Calu3 (cell line): Measurements from ENCODE around the gene SESN1. TPM values are rescaled to one million over a fixed set of nuclear protein-coding genes. Genes with fewer than 3 reads are reported as not detected.
A peak's percentile ranks its signal among the peaks of the same experiment; 100 is the strongest.

ENCODE experiments used
- BruUV-seq: library from RNA; stranded (reverse); fragments of 400-500 nt; replicated peaks from 2 replicates; lab custom pipeline; 2021; lab: Mats Ljungman, UMichigan
- CTCF ChIA-PET: fragments of 300-600 bp; sonication (Branson Sonifier 250); formaldehyde crosslinking; loops from one replicate; lab custom pipeline; 2022; ENCODE audit warnings: antibody characterized with exemption; lab: Charles Lee
- DNase-seq: peaks from one replicate; pipeline ENCODE4 v3.0.0; 2022
- H3K27ac Mint-ChIP-seq: one replicate; pipeline ENCODE4 v1.8.0; 2022; ENCODE audit warnings: mixed read lengths; ENCODE audit not compliant: unreplicated experiment
- H3K27me3 Mint-ChIP-seq: one replicate; pipeline ENCODE4 v1.8.0; 2022; ENCODE audit warnings: mixed read lengths; ENCODE audit not compliant: unreplicated experiment
- H3K36me3 Mint-ChIP-seq: one replicate; pipeline ENCODE4 v1.8.0; 2022; ENCODE audit warnings: mild to moderate bottlenecking, moderate library complexity, mixed read lengths; ENCODE audit not compliant: insufficient read depth, unreplicated experiment
- H3K4me1 Mint-ChIP-seq: one replicate; pipeline ENCODE4 v1.8.0; 2022; ENCODE audit warnings: mild to moderate bottlenecking, low read depth, mixed read lengths; ENCODE audit not compliant: unreplicated experiment
- H3K4me3 Mint-ChIP-seq: one replicate; pipeline ENCODE4 v1.8.0; 2022; ENCODE audit warnings: mild to moderate bottlenecking, low read depth, moderate library complexity, mixed read lengths; ENCODE audit not compliant: unreplicated experiment
- H3K9me3 Mint-ChIP-seq: one replicate; pipeline ENCODE4 v1.8.0; 2022; ENCODE audit warnings: low read depth, mixed read lengths; ENCODE audit not compliant: unreplicated experiment
- intact Hi-C: fragments of 100-400 bp; cut with micrococcal nuclease; formaldehyde crosslinking; loops from one replicate; pipeline ENCODE4 v1.10.0; 2022; ENCODE audit not compliant: unreplicated experiment
- total RNA-seq: library from RNA; stranded (reverse); gene quantifications from 2 replicates; pipeline ENCODE4 v1.2.3, GENCODE V29; 2022
- TF ChIP-seq, protein P1 (sequence below): fragments of 200-600 bp; IDR thresholded peaks from one replicate; pipeline ENCODE4 v1.8.0; 2022; ENCODE audit warnings: antibody characterized with exemption; ENCODE audit not compliant: unreplicated experiment

Gene SESN1
- total RNA-seq, 1 experiment from 2014 or later = 5.9 TPM

- Mint-ChIP-seq H3K9me3 (no peaks in the 10 kb centered on the region), H3K4me3 (no peak overlapping the region), H3K27me3 (no peaks in the 10 kb centered on the region), H3K4me1 (peaks cover 17% of the 10 kb centered on the region), H3K27ac (no peak overlapping the region), H3K36me3 (peaks cover 26% of the 10 kb centered on the region)
- TF ChIP-seq, protein P1, sequence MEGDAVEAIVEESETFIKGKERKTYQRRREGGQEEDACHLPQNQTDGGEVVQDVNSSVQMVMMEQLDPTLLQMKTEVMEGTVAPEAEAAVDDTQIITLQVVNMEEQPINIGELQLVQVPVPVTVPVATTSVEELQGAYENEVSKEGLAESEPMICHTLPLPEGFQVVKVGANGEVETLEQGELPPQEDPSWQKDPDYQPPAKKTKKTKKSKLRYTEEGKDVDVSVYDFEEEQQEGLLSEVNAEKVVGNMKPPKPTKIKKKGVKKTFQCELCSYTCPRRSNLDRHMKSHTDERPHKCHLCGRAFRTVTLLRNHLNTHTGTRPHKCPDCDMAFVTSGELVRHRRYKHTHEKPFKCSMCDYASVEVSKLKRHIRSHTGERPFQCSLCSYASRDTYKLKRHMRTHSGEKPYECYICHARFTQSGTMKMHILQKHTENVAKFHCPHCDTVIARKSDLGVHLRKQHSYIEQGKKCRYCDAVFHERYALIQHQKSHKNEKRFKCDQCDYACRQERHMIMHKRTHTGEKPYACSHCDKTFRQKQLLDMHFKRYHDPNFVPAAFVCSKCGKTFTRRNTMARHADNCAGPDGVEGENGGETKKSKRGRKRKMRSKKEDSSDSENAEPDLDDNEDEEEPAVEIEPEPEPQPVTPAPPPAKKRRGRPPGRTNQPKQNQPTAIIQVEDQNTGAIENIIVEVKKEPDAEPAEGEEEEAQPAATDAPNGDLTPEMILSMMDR = no peak
- intact Hi-C loops = loop anchor here (10.0 kb wide), 1 partner anchor 287 kb away; the partner anchor contains the start of gene CD164
- CTCF ChIA-PET = no interaction called here
- BruUV-seq = no TSS peak
- no peak for DNase-seq
Measured at GRCh38 chr6:109097661-109098060, 3.0 kb upstream of the SESN1 start.

DNA sequence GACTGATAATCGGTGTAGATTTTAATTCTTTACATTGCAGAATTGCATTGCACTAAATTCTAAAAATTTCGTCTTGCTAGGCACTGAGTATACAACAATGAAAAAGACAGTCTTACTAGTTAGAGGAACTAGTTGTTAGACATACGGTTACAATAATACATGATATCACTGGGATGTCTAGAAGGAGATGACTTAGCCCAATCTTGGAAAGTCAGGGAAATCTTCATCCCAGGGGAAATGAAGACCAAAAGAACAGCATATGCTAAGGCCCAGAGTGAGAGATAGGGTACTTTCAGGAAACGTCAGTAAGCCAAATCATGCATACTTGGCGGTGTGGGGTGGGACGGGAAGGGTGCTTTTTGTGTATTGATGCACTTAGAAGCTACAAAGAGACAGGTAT, 1.6 kb upstream of the SESN1 start:
- CTCF ChIA-PET = no interaction called here
- Mint-ChIP-seq H3K9me3 (no peaks in the 10 kb centered on the region), H3K4me3 (peak overlapping the region; percentile 94), H3K27ac (no peak overlapping the region), H3K4me1 (peaks cover 28% of the 10 kb centered on the region), H3K36me3 (peaks cover 26% of the 10 kb centered on the region), H3K27me3 (no peaks in the 10 kb centered on the region)
- TF ChIP-seq, protein P1 = no peak
- BruUV-seq = no TSS peak
- intact Hi-C loops = loop anchor here (10.0 kb wide), 1 partner anchor 289 kb away; the partner anchor contains the start of gene CD164
- no peak for DNase-seq

DNA sequence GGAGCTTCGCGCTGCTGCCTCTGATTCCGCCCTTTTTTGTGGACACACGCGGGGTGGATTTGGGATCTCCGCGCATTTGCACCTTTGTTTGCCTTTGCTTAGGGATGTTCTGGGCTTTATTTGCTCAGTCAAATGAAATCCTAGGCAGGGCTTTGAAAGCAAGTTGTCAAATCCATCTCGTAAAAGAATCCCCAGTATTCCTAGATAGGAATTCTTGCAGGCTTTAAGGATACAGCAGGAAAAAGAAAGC, 1.1 kb upstream of the SESN1 start:
- BruUV-seq = TSS peak; percentile 71
- intact Hi-C loops = loop anchor here (10.0 kb wide), 1 partner anchor 289 kb away; the partner anchor contains the start of gene CD164

GRCh38 chr6:109095036-109095834, 589 bp upstream of the SESN1 start, which contains the start of gene CEP57L1:
CEP57L1 (plus strand) TSS chr6:109095507; CDS start chr6:109145222, 49,715 bp downstream.
- peak; percentile 98 for DNase-seq
- Mint-ChIP-seq H3K27me3 (no peaks in the 10 kb centered on the region), H3K4me3 (peak within 1 kb of the TSS; percentile 94), H3K9me3 (no peaks in the 10 kb centered on the region), H3K27ac (peak within 1 kb of the TSS; percentile 94), H3K4me1 (peaks cover 28% of the 10 kb centered on the region), H3K36me3 (peaks cover 26% of the 10 kb centered on the region)
- CTCF ChIA-PET = interaction anchor here (0.6 to 1.8 kb wide), 4 partner anchors 22 to 525 kb away, joined by 3 to 6 read pairs (median 4); no protein-coding TSS in a partner anchor
- no TSS peak for BruUV-seq
- intact Hi-C loops = loop anchor here (10.0 kb wide), 1 partner anchor 290 kb away; the partner anchor contains the start of gene CD164
- TF ChIP-seq, protein P1 = no peak

More for the DNA sequence above, 1.1 kb upstream of the SESN1 start:
- TF ChIP-seq, protein P1 = no peak
- Mint-ChIP-seq H3K36me3 (peaks cover 26% of the 10 kb centered on the region), H3K9me3 (no peaks in the 10 kb centered on the region), H3K4me1 (peaks cover 28% of the 10 kb centered on the region), H3K27me3 (no peaks in the 10 kb centered on the region), H3K27ac (peak overlapping the region; percentile 94), H3K4me3 (peak overlapping the region; percentile 94)
- CTCF ChIA-PET = no interaction called here
- no peak for DNase-seq
